Fibroblast of upper back skin (primary cell): ENCODE results near the gene MAP1LC3B2.

Experiments used
- DNase-seq: peaks from one replicate; pipeline ENCODE4 v3.0.0-alpha.2; 2013

Gene MAP1LC3B2

DNA sequence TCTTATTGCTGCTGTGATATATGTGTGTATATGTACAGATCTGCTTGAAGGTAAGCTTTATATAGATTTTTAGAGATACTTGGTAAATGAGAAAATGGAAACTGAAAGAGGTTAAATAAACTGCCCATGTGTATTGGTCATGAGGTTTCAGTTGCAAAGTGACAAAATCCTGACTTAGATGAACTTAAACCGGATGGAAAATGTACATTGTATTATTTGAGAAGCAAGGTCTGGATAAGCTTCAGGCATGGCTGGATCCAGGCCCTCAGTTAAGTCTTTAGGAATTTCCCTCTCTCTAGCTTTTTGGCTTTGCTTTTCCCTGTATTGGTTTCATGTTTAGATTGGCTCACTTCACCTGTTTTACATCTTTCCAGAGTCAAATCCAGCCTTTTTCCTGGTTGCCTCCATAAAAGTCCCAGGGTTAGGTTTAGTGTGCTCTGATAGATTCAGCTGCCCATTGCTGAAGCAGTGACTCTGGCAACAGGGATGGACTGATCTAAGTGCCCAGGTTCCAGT, 21.0 kb upstream of the MAP1LC3B2 start:
- DNase-seq: no peak

DNA sequence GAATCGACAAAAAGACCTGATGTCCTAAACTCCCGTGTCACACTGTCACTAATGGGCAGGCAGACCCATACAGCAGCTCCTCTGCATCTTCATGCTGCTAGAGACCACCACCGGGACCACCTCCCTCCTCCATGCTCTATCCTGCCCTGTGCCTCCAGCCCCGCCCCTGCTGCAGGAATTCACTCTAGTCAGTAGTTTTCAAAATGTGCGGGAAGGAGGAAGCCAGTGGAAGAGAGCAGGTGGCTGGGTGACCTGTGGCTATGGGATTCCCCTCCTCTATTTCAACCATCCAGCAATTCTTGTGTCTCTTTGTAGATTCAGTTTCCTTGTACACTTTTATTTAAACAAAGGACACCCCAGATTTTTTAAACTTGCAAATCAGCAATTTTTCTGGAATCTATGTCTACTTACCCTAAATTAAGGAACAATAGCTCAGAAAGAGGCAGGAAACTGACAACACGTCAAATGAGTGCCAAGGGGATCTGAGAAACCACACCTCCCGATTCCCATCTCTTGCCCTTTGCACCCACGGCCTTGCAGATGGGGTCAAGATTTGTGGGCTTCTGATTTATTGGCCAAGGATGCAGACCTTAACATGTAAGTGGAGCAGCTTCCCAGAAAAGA, 20.4 kb upstream of the MAP1LC3B2 start:
- DNase-seq: no peak

DNA sequence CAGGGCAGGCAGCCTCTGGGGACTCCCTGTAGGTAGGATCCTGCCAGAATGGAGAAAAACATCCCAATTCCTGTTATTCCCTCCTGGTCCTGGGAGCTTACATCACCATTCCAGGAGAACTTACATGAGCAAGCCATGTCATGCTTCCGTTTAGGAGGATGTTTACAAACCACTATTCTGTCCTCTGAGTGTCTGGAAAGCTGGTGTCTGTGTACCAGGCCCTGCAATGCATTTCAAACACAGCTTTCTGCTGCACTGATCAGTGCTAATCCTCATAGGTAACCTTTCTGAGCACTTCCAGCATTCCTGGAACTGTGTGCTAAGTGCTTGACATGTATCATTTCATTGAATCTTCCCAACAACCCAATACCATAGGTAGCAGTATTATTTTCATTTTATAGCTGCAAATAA, 19.8 kb upstream of the MAP1LC3B2 start:
- no peak for DNase-seq

DNA sequence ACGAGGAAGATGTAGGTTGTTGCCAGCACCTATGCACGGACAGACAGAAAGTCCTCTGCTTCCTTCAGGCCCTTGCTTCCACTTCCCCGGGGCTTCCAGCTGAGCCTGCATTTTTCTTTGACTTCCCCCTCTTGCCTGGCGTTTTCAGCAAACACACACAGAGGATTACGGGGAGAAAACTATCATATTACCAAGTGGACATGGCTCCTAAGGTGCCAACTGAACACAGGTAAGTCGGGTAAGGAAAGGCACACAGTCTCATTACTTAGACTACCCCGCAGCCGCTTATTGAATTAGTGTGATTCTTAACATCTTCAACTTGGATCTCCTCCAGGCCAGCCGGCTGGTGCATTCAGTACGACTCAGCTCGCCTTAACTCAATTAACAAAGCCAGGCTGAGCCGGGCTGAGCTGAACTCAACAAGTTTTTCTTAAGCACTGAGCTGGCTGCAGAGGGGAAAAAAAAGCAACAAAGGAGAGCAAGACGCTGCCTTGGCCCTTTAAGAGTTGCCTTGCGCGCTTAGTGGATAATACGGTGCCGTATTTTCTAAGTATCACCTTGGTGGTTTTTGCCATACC, 19.2 kb upstream of the MAP1LC3B2 start:
- peak; percentile 78 for DNase-seq

DNA sequence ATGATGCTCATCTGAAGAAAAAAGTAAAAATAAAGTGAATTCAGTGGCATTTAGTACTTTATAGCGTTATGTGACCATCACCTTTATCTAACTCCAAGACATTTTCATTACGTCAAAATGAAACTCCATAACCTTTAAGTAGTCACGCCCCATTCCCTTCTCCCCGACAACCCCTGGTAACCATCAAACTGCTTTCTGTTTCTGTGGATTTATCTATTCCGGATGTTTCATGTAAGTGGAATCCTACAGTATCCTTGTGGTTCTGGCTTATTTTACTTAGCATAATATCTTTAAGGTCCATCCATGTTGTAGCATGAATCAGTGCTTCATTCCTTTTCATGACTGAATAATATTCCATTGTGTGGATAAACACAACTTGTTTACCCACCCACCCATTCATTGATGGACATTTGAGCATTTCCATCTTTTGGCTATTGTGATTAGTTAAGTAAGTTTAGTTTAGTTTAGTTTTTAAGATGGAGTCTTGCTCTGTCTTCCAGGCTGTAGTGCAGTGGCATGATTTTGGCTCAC, 18.5 kb upstream of the MAP1LC3B2 start:
- no peak for DNase-seq

DNA sequence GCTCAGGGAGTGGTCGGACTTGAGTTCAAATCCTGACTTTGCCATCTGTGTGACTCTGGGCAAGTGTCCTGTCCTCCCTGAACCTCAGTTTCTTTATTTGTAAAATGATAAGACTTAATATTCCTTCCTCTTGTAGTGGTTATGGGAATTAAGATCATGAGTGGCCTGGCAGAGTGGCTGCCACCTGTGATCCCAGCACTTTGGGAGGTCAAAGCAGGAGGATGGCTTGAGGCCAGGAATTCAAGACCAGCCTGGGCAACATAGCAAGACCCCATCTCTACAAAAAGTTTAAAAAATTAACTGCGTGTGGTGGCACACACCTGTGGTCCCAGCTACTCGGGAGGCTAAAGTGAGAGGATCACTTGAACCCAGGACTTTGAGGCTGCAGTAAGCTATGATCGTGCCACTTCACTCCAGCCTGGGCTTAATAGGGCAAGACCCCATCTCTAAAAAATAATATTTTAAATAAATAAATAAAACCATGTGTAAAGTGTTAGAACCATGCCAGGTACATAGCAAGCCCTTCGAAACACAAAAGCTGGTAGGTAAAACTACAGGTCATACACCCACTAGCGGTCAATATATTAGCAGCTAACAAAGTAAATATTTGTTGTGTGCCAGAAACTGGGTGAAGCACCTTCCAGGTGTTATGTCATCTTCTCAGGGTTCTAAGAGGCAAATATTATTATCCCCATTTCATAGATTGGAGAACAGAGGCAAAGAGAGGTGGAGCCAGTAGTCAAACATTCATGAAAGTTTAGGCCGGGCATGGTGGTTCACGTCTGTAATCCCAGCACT, 17.4 kb upstream of the MAP1LC3B2 start:
- no peak for DNase-seq

DNA sequence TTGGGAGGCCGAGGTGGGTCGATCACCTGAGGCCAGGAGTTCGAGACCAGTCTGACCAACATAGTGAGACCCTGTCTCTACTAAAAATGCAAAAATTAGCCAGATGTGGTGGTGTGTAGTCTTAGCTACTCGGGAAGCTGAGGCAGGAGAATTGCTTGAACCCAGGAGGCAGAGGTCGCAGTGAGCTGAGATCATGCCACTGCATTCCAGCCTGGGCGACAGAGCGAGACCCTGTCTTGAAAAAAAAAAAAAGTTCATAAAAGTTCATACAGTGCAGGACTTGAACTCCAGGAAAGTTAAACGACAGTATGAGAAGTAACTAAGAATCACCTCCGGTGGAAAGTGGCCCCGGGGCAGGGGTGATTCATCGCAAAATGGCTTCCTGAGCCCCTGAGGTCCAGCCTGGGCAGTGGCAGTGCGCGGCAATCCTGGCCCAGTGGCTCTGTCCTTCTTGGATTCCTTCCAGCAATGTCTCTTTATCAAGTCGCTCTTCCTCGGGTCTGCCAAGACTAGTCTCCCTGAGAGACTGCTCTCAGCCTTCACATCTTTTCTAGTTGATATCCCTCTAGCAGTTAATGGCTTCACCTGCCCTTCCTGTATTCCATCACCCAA, 16.7 kb upstream of the MAP1LC3B2 start:
- no peak for DNase-seq

DNA sequence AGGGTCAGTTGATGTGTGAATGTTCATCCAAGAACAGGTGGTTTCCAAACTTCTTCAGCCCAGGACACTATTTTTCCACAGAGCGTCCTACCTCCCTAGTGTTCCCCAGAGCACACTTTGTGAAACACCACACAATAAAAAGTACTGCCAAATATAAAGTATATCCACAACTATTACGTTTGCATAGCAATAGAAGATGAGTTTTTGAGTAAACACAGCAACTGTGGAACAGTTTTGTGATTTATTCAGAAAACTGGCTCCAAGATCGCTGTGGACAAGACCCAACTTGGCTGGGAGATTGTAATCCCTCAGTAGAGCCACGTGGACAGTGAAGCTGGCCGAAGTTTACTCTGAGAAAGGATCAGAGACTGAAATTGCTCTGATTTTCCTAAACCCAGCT, 14.5 kb upstream of the MAP1LC3B2 start:
- no peak for DNase-seq

DNA sequence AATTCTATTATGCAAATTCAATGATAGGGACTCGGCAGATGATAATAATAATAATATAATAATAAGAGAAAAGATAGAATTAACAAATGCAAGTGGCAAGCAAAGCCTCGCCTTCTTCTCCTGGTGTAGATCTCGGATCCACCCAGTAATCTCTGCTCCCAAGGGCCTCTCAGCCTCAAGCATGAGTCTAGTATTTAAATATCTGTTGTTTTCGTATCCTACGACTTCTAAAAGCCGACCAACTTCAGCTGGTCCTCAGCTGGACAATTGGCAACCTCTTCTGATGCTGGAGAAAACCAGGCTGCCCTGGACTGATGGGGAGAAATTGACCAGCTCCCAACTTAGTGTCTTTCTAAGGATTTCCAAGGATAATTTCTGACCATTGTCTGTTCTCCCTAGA, 14.0 kb upstream of the MAP1LC3B2 start:
- no peak for DNase-seq

DNA sequence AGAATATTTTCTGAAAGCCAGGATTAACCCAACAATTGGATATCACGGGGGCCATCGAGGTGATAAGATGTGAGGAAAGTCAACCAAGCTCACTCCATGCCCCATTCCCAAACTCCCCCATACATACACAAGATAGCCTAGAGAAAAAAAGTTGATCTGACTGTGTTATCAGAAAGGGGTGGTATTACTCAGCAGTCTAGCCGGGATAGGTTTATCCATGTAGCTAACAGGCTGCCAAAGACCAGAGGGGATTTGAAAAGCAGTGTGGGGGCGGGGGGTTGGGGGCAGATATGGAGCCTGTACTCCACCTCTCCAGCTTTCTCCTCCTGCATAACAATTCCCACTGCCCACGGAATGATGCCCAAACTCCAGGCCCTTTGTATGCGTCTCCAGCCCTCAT, 13.2 kb upstream of the MAP1LC3B2 start:
- DNase-seq: no peak

DNA sequence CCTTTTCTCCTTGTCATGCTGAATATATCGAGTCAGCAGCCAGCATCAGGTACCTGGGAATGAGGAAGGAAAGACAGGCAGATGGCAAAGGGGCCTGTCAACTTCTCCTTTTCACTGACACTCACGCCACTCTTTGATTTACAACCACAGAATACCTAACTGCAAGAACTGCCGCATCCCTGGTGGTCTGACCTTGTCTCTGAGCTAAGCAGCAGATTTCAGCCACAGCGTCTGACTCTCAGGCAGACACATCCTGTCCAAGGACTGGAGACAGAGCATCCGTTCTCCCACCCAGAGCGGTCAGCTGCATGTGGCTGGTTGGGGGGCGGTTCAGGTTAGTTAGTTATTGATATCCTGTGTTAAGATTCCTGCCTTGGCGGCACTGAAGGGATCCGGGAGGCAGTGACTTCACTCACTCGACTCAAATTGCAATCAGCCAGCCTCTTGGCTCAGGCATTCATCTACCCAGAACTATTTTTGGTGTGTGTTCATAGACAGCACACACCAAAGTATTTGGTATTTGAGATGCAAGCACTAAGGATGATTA, 11.2 kb upstream of the MAP1LC3B2 start:
- peak; percentile 91 for DNase-seq

DNA sequence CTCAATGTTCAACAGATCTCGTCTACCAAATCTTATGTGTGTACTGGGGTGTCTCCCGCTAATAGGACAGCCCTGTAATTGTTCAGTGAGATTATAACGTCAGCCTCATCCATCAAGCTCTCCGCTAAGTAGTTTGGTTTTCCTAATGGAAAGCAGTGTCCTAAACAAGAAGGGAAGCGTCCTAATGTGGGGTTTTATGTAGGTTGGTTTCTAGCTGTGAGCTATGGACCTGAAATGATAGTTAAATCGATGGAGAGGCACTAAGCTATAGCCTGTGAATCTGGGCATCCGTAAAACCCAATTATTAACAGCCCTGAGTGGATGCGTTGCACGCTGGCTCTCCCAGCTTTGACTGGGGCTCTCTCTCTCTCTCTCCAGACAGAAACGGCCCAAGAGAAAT, 9.2 kb upstream of the MAP1LC3B2 start:
- DNase-seq: no peak

DNA sequence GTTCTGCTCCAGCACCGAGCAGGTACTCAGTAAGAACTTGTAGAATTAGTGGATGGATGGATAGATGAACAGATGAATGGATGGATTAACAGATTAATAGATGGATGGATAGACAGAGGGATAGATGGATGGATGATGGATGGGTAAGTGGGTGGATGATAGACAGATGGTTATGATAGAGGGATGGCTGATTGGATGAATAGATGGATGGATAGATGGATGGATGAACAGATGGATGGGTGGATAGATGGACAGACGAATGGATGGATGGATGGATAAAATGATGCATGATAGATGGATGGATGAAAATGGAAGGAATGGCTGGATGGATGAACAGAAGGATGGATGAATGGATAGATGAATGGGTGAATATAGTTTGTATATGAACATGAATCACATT, 8.0 kb upstream of the MAP1LC3B2 start:
- no peak for DNase-seq

DNA sequence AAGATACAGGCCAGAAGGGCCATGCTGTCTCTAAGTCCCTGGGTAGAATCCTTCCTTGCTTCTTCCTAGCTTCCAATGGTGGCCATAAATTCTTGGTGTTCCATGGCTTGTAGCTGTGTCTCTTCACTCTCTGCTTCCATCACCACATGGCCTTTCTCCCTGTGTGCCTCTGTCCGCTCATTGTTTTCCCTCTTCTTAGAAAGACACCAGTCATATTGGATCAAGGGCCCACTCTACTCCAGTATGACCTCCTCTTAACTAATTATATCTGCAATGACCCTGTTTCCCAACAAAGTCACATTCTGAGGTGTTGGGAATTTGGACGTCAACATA, 7.6 kb upstream of the MAP1LC3B2 start:
- no peak for DNase-seq

DNA sequence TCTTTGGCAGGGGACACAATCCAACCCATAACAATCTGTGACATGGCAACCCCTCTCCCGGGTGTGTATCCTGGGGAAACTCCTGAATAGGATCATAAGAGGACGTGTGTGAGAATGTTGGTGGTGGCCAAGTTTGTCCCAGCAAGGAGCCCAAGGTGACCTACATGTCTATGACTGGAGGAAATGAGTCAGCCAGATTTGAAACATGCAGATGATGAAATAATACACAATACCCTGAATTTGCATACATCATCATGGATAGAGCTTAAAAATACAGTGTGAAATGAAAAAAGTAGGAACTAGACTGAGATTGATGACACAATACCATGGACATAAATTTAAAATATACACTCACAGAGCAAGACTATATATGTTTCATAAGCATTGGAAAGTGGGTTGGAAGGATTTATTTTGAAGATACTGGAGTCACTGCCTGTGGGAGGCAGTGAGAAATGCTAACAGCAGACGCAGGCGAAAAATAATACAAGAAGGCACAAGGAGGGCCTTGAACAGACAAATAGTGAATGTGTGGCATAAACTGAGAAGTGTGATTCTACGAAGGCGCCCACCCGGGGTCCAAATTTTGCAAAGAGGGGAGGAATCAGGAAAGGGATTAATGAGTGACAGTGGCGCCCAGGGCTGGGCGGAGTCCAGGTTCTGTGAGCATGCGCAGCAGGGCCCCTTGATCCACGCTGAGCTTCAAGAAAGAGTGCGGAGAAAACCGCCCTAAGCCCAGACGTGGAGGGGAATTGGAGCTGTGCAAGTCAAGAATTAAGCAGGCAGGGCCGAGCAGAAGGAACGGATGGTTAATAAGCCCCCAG, 7.0 kb upstream of the MAP1LC3B2 start:
- DNase-seq: peak; percentile 83

DNA sequence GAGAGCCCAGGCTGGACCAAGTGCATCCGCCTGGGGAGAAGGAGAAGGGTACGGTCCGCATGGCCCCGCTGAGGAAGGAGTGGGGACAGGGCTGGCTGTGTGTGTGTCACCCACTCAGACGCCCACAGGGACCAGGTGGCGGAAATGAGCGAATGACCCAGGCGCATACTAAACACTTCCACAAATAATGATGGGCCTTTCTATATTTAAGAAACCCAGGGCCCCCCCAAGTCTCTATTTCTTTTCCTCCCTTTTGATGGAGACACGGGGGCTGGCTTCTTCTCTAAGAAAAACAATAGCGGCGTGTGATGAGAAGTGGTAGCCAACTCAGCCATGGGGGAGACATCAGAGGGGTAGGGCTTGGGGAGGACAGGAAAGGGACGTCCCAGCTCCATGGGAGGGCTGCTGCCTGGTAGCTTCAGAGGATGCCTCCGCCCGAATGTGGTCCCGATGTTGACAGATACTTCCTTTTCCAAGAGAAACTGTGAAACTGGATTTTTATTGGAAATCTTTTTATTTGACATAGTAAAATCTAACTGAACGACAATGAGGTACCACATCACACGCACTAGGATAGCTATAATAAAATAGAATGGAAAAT, 6.3 kb upstream of the MAP1LC3B2 start:
- no peak for DNase-seq

DNA sequence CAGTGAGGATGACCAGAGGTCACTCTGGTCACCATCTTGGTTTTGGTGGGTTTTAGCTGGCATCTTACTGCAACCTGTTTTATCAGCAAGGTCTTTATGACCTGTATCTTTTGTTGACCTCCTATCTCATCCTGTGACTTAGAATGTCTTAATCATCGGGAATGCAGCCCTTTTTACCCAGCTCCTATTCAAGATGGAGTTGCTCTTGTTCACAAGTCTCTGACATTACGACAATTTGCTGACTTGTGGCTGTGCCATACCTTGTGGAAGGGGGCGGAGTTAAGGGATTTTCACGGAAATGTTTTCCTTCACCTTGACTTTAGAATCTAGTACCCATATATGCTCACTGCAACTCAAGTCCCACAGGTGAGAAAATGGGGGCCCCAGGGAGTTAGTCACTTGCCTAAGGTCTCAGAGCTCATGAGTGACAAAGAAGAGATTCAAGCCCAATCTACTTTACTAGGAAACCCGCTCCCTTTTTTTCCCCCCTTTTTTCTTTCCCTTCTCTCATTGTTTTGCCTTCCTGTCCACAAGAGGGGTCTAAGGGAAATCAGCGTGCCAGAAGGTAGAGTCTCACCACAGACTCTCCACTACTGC, 2.7 kb upstream of the MAP1LC3B2 start:
- no peak for DNase-seq

DNA sequence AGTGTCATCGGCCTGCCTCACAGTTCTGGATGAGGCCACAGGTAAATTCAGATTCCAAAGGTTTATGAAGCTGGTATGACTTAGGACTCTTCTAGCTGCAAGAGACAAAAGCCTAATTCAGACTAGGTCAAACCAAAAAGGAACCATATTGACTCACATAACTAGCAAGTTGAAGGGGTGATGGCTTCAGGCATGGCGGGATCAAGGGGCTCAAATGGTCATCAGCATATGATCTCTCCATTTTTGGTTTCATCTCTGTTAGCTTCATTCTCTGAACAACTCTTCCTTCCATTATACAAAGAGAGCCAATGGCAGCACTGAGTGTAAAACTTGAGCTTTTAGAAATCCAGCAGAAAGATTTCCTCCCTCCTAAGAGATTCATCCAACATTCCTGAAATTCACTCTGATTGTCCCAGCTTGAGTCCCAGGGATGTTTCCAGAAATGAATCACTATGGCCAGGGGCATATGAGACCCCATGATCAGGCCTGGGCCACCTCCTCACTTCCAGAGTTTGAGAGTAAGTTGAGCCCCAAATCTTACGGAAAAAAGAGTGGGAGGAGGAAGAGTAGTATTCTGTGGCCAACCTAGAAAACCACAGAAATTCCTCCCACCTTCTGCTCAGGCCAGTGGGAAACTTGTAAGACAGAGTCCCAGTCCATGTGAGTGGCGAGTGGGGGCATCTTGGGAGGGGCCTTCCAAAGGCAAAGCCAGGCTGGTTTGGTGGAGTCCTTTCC, 2.0 kb upstream of the MAP1LC3B2 start:
- peak; percentile 66 for DNase-seq

DNA sequence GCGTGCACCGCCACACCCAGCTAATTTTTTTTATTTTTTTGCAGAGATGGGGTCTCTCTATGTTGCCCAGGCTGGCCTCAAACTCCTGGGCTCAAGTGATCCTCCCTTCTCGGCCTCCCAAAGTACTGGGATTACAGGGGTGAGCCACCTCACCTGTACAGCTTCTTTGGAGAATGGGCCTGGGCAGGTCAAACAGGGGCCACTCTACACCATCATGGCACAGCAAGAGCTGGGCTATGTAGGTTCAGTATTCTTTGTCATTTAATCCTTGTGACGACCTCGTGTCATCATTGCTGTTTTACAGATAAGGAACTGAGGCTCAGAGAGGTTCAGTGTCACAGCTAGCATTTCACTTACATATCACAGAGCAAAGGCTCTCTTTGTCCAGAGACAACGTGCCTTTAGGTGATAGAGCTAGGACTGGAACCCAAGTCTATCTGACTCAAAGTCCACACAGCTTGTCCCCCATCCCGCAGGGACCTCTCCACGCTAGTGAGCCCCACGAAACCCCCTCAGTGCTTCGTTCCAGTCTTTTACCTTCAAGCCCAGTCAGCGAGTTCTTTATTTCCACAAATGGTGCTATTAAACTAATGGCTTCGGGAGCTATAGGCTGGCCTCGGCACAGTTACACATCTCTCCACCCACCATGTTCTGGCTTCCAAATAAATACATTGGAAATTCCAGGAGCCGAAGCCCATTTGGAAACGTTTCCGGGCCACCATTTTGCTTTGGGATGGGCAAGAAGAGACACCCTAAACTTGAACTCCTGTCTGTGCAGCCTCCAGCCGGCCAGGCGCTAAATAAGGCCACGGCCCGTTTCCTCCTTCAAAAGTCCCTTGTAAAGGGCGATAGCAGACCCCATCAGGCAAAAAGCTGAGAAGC, 660 bp upstream of the MAP1LC3B2 start:
- no peak for DNase-seq
